Endometrial microvascular endothelial cells (primary cell): ENCODE measurements around the gene KDM4F. TPM values are rescaled to one million over a fixed set of nuclear protein-coding genes. Genes with fewer than 3 reads are reported as not detected.
"Not testable (repeated sequence)": the region's sequence is repeated elsewhere in the genome, so short reads cannot be mapped to it uniquely, and the experiment has no call there.

Experiments
- in situ Hi-C: cut with HindIII; loops from 2 replicates; pipeline ENCODE4 v1.10.0; 2017; ENCODE audit warnings: low sequenced_read_pairs, low pct_unique_long_range_greater_than_20kb; ENCODE audit errors: inconsistent ontology term
- total RNA-seq: library from RNA; depleted of rRNA; stranded (reverse); fragments of >200 nt; gene quantifications from one replicate; pipeline ENCODE4 v1.2.3, GENCODE V29; 2015; ENCODE audit errors: inconsistent ontology term

Gene KDM4F
- total RNA-seq, result not detected

DNA sequence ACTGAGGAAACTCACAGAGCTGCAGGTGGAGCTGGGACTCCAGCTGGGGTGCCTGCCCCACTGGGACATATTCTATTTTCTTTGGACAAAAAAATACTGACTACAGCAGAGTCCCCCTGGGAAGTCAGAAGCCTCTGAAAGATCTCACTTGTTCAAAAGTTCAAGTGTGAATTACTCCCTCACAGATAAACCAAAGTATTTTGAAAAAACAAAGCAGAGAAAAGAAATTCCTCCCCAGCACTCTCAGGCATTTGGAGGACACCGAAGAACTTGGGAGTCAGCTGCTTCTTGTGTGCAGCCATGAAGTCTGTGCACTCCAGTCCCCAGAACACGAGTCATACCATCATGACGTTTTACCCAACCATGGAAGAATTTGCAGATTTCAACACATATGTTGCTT, at the start of gene KDM4F:
KDM4F (plus strand) TSS at position 301 of the 400 bp plus-strand sequence.
- in situ Hi-C loops, result not testable (repeated sequence)

DNA sequence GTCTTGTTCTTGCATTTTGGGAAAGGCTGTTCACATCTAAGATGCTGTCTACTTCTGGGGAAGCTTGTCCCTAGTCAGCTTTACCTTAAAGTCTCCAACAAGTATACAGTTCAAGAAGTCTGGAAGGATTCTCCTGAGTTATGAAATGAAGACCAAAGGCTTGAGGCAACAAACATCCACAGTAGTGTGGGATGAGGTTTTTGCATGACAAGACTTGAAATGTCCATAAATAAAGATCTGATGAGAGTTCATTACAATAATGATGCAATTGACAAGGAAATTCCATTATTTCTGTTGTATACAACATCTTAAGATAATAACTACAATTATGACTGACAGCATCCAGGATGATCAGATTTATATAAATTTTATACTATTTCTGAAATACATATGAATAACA, 45.5 kb upstream of the KDM4F start:
- in situ Hi-C loops, result no loop called here

DNA sequence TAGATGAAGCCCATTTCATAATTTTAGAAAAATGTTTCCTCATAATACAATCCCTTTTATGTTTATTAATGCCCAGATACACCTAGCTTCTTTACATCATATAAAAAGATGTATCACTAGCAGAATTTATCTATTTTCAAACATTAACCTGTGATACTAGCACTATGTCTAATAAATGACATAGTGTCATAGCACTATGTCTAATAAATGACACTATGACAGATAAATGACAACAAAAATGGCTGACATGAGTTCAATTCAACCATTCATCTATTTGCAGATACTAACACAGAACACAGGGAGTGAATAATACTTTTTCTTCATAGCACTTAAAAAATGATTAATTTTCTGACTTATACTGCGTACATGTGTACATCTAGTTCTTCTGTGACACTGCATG, 43.6 kb upstream of the KDM4F start:
- in situ Hi-C loops, result no loop called here

DNA sequence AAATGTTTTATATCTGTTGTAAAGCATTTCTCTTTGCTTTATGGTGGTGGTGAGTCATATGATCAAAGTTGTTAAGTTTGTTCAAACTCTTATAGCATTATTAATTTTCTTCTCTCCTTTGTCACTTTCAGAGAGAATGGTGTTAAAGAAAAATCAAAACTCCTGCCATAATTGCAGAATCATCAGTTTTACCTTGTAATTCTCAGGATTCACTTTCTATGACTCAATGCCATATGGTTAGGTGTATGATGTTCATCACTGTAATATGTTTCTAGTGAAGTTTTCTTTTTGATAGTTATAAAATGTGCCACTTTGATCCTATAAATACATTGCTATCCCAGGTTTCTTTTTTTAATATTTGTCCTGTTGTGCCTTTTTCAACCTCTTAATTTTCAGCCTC, 37.8 kb upstream of the KDM4F start:
- in situ Hi-C loops, result no loop called here

DNA sequence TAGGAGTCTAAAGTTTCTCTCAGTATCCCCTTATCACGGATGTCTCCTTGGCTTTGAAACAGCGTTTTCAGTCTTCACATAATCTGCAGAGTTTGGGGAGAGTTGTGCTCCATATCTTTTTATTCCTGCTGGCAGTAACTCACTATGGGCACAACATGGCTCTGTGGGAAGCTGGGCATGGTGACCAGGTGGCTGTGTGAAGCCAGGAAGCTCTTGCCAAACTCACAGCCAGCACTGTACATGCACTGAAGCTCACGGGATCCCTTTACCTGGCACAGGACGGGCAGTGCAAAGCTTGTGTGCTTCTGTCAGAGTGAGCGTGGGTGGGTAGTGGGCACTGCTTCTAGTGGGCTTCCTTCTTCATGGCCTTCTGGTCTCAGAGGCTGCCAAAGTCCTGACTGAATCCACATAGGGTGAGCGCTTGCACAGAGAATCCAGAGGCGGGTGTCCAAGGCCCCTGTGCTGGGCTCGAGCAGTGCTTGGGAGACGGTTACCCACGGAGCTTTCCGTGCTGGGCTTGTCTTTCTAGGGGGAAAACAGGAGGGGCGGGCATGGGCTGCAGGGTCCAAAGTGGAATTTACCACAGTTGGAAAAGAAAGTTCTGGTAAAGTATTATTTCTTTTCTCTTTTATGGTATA, 34.9 kb upstream of the KDM4F start:
- in situ Hi-C loops, result no loop called here

DNA sequence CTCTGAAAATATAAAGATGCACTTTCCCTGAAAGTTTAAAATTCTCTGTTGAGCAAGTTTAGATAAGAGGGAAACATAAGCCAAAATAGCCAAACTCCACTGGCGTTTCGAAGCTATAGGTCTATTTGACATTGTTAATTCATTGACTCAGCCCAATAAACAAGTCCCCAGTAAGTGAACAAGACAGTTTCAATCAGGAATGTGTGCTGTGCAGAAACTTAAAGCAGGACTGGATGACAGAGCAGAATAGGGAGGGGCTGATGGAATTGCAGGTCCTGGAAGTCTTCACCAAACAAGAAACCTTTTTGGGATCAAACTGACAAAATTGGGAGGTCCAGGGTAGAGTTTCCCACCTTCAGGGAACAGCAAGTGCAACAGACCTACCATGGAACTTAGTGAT, 33.1 kb upstream of the KDM4F start:
- in situ Hi-C loops, result no loop called here

DNA sequence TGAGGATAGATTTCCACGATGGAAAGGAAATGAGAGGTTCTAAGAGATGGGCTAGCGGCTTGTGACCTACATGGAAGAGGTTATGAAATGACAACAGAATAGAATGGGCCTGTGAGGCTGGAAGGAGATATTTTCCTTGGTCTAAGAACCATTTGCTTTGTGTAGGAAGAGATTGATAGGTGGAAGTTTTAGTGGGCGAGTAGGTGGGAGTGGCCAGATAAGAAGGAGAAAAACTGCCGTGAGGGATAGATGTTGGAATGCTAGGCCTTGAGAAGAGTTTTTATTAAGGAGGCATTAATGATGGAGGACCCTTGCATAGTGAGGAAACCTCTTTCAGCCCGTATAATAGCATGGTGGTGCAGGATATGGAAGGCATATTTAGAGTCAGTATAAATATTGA, 27.8 kb upstream of the KDM4F start:
- in situ Hi-C loops, result not testable (repeated sequence)

DNA sequence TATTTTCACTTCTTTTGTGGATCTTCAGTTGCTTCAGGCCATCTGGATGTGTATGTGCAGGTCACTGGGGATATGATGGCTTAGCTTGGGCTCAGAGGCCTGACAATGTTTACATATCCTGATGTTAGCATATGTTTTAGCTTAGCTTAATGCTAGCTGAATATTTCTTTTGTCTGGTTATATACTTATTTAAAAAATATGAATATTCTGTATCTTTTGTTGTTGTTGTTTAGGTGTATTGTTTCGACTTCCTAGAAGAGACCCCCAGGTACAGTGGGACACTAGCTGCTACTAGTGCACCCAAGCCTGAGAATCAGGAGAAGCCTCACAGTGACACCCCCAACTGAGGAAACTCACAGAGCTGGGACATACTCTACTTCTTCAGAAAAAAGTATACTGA, 24.3 kb upstream of the KDM4F start, which contains the start of gene KDM4E:
KDM4E (plus strand) TSS at position 301 of the 400 bp plus-strand sequence. CDS start 300 bp downstream, outside the sequence.
- in situ Hi-C loops, result no loop called here

DNA sequence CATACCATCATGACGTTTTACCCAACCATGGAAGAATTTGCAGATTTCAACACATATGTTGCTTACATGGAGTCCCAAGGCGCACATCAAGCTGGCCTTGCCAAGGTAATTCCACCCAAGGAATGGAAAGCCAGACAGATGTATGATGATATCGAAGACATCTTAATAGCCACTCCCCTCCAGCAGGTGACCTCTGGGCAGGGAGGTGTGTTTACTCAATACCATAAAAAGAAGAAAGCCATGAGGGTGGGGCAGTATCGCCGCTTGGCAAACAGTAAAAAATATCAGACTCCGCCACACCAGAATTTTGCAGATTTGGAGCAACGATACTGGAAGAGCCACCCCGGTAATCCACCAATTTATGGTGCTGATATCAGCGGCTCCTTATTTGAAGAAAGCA, 23.6 kb upstream of the KDM4F start:
- in situ Hi-C loops, result not testable (repeated sequence)

DNA sequence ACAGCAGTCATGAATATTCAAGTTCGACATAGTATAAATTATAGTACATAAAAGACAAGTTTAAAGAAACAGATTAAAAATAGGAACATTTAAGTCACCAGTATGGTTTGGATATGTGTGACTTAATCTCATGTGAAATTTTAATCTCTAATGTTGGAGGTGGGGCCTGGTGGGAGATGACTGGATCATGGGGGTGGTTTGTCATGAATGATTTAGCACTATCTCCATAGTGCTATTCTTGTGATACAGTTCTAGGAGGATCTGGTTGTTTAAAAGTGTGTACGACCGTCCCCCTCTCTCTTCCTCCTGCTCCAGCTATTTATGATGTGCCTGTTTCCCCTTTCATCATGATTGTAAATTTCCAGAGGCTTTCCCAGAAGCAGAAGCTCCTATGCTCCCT, 20.9 kb upstream of the KDM4F start:
- in situ Hi-C loops, result no loop called here

DNA sequence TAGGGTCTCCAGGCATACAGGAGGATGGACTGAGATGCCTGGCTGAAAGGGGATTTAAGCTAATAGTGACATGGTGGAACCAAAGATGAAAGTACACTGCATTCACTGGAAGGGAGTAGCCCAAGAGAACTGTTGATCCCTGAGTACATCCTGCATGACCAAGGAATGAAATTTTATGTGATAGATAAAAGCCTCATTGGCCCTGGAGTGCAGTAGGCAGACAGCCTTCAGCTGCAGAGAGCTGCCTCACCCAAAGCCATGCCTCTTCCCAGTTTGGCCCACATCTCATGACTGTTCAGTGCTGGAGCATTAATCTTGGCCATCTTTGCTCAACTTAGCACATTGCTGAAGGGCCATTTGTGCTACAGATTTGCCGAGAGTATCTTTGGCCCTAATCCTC, 16.2 kb upstream of the KDM4F start:
- in situ Hi-C loops, result no loop called here

DNA sequence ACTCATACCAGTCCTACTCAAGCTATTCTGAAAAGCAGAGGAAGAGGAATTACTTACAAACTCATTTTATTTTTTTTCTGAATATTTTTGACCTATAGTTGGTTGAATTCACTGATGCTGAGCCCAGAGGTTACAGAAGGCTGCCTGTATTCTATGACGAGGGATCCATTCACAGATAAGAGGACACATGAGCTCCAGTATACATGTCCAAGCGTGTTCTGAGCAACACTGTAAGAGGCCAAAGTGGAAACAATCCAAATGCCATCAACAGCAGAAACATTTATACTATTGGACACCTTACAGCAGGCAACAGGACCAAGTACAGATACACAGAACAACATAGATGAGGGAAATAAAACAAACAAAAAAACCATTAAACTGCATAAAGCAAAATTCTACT, 13.9 kb upstream of the KDM4F start:
- in situ Hi-C loops, result no loop called here

DNA sequence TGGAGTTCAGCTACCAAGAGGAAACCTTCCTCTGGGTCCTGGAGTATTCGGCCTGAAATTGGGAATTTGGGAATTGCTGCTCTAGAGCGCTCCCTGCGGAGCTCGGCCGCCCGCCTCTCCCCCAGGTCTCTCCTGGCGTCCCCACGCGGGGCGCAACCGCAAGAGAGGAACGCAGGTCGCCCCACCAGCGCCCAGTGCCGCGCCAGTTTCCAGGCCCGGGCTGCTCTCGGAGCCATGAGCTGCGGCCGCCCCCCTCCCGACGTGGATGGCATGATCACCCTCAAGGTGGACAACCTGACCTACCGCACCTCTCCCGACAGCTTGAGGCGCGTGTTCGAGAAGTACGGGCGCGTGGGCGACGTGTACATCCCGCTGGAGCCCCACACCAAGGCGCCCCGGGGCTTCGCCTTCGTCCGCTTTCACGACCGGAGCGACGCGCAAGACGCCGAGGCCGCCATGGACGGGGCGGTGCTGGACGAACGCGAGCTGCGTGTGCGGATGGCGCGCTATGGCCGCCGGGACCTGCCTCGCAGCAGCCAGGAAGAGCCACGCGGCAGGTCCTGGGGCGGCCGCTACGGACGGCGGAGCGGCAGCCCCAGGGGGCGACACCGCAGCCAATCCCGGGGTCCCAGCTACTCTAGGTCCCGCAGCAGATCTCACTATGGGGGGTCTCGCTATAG, 11.7 kb upstream of the KDM4F start:
- in situ Hi-C loops, result not testable (repeated sequence)

DNA sequence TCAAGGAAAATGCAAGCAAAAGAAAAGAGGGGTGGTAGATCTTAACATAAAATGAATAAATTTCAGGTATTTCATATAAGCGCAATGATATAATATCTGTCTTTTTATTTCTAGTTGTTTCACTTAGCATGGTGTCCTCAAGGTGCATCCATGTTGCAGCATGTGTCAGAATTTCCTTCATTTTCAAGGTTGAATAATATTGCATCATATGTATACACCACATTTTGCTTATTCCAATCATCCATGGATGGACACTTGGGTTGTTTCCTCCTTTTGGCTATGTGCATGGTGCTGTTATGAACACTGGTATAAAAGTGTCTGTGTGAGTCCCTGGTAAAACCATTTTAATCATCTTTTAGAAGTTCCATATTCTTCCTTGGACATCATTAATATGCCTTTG, 7.0 kb upstream of the KDM4F start:
- in situ Hi-C loops, result no loop called here

DNA sequence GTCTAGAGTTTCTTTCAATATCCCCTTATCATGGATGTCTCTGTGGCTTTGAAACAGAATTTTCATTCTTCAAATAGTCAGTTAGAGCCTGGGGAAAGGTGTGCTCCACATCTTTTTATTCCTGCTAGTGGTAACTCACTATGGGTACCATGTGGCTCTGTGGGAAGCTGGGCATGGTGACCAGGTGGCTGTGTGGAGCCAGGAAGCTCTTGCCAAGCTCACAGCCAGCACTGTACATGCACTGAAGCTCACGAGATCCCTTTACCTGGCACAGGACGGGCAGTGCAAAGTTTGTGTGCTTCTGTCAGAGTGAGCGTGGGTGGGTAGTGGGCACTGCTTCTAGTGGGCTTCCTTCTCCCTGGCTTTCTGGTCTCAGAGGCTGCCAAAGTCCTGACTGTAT, 6.3 kb upstream of the KDM4F start:
- in situ Hi-C loops, result no loop called here

DNA sequence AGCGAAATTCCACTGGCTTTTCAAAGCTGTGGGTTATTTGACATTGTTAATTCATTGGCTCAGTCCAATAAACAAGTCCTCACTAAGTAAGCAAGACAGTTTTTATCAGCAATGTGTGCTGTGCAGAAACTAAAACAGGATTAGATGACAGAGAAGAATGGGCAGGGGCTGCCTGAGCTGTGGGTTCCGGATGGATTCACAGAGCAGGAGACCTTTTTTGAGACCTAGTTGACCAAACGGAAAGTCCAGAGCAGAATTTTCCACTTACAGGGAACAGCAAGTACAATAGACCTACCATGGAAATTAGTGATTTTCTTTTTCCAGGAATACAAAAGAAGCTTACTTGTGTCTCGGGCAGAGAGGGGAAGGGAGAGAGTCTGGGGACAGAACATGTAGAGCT, 5.2 kb upstream of the KDM4F start:
- in situ Hi-C loops, result no loop called here

DNA sequence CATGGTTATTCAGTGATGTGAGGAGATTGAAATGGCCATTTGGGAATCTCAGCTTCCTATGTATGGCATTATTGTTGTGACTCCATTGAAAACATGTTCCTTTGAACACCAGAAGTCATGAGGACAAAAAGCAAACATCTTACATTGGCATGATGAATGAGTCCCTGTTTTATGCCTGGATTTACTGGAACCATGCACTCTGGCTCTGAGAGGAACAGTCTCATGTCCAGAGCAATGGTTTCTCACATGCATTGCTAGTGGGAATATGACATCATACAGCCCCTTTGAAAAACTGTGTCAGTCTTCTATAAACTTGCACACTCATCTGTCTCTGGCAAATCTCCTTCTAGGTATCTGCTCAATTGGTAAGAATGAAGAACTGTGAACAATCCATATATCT, 3.4 kb upstream of the KDM4F start:
- in situ Hi-C loops, result no loop called here

DNA sequence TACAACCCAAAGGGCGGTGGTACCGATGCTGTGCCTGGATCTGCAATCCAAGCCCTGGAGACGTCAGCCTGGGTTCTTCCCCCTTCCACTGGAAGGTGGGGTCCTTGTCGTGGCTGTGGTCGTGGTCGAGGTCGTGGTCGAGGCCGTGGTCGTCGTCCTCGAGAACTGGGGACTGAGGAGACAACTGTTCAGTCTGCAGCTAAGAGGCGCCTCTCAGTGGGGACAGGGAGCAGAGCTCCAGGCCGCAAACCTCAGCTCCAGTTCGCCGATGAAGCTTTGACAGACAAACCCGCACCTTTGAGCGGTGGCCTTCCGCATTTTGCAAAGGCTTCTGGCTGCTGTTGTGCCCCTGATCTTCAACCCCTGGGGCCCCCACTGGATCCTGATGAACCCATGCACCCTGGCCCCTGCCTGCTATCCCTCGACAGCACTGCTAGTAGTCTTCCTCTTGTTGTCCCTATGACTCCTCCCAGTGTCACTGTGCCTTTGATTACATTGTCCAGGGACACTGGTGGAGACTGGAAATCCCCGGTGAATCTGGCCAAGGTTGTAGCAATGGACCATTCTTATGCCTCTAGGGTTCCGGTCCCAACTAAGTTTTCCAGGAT, 1.5 kb downstream of the KDM4F start:
- in situ Hi-C loops, result no loop called here

DNA sequence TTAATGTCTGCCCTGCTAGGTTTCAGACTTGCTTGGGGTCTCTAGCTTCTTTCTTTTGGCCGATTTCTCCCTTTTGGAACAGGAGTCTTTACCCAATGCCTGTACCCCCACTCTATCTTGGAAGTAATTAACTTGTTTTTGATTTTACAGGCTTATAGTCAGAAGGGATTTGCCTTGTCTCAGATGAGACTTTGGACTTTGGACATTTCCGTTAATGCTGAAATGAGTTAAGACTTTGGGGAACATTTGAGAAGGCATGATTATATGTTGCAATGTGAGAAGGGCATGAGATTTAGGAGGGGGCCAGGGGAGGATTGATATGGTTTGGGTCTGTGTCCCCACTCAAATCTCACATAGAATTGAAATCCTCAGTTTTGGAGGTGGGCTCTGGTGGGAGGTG, 5.1 kb downstream of the KDM4F start:
- in situ Hi-C loops, result no loop called here

DNA sequence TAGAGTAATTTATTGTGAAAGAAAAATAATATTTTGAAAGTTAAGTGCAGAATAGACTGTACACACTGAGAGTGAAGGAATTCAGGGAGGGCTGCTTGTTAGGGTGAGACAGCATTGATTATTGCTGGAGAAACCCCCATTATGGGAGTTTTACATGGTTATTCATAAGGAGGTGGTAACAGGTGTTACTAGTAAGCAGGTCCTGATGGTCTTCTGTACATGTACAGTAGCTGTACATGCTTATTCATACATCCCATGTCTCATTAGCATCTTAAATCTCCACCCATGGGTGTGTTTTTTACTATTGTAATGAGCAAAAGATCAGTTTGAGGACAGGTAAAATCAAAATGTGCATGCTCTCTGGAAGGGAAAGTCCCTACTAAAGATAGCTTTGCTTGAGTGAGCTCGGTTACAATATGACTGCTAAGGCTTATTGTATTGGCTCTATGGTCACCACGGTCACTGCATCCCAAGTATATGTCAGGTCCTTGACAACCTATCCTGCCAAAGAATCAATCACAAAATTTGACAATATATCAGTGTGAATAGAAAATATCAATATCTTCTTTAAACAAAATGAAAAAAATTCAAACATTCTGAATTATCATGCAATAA, 6.2 kb downstream of the KDM4F start:
- in situ Hi-C loops, result no loop called here
